K562 (cell line): ENCODE measurements around the gene JAK3. TPM values are rescaled to one million over a fixed set of nuclear protein-coding genes. Genes with fewer than 3 reads are reported as not detected.

ENCODE experiments used
- ASH1L ChIP-seq: fragments of 450-650 bp; IDR thresholded peaks from 2 replicates; pipeline ENCODE4 v1.6.1; 2018; ENCODE audit warnings: borderline replicate concordance, mild to moderate bottlenecking, low read depth; ENCODE audit not compliant: partially characterized antibody
- BDP1 ChIP-seq: IDR thresholded peaks from 3 replicates; pipeline ENCODE4 v1.6.1; 2011; ENCODE audit not compliant: insufficient read length, insufficient read depth
- EGR1 ChIP-seq: fragments of 450-650 bp; conservative IDR thresholded peaks from 2 replicates; pipeline ENCODE4 v1.6.1; 2017; ENCODE audit warnings: mild to moderate bottlenecking
- ELF4 ChIP-seq: fragments of 450-650 bp; formaldehyde crosslinking; IDR thresholded peaks from 2 replicates; pipeline ENCODE4 v1.4.0; 2022; ENCODE audit warnings: missing genetic modification characterization
- FOS ChIP-seq: IDR thresholded peaks from 3 replicates; pipeline ENCODE4 v1.6.1; 2011; ENCODE audit not compliant: insufficient read length; ENCODE audit errors: extremely low read depth
- GATAD2A ChIP-seq: fragments of 450-650 bp; IDR thresholded peaks from 2 replicates; pipeline ENCODE4 v1.6.1; 2017
- HCFC1 ChIP-seq: IDR thresholded peaks from 2 replicates; pipeline ENCODE4 v1.6.1; 2012; ENCODE audit warnings: low read depth, low read length, improper control_type of control experiment
- HDAC8 ChIP-seq: fragments of 450-650 bp; IDR thresholded peaks from 2 replicates; pipeline ENCODE4 v1.6.1; 2016; ENCODE audit warnings: mild to moderate bottlenecking, missing genetic modification characterization, moderate library complexity, missing compliant biosample characterization
- HLTF ChIP-seq: fragments of 450-650 bp; IDR thresholded peaks from 2 replicates; pipeline ENCODE4 v1.6.1; 2016
- HMG20A ChIP-seq: fragments of 450-650 bp; formaldehyde crosslinking; conservative IDR thresholded peaks from 2 replicates; pipeline ENCODE4 v1.4.0; 2020; ENCODE audit warnings: mild to moderate bottlenecking, mixed read lengths
- HMG20B ChIP-seq: fragments of 250-450 bp; sonication (Bioruptor Pico); IDR thresholded peaks from 2 replicates; pipeline ENCODE4 v1.5.0; 2021; ENCODE audit warnings: mild to moderate bottlenecking
- HNRNPUL1 ChIP-seq: fragments of 200-400 bp; formaldehyde crosslinking; IDR thresholded peaks from 2 replicates; pipeline ENCODE4 v1.6.1; 2017; ENCODE audit warnings: low read length
- ILF3 ChIP-seq: fragments of 450-650 bp; IDR thresholded peaks from 2 replicates; pipeline ENCODE4 v1.6.1; 2018; ENCODE audit warnings: antibody characterized with exemption, mild to moderate bottlenecking, moderate library complexity, borderline replicate concordance
- KDM5B ChIP-seq: fragments of 200-600 bp; sonication (generic); IDR thresholded peaks from 2 replicates; pipeline ENCODE4 v1.6.1; 2012; ENCODE audit warnings: low read depth, mild to moderate bottlenecking, moderate library complexity, low read length, control low read depth, inconsistent platforms; ENCODE audit not compliant: insufficient replicate concordance
- NFE2 ChIP-seq: IDR thresholded peaks from 2 replicates; pipeline ENCODE4 v1.6.1; 2014; ENCODE audit warnings: antibody characterized with exemption, low read depth
- NFE2L1 ChIP-seq: fragments of 450-650 bp; IDR thresholded peaks from 2 replicates; pipeline ENCODE4 v1.6.1; 2016; ENCODE audit warnings: missing genetic modification characterization, low read depth, mild to moderate bottlenecking, missing compliant biosample characterization, moderate library complexity, borderline replicate concordance
- NFIC ChIP-seq: fragments of 450-650 bp; IDR thresholded peaks from 2 replicates; pipeline ENCODE4 v1.6.1; 2017; ENCODE audit warnings: mild to moderate bottlenecking, inconsistent platforms
- NR4A1 ChIP-seq, 2 experiments: fragments of 250-450 bp in 1 of 2; fragments of 450-650 bp in 1 of 2; sonication (Bioruptor Pico) in 1 of 2; IDR thresholded peaks; 2 replicates each; pipeline versions ENCODE4 v1.4.0 to v1.6.1; 2016 to 2020; ENCODE audit warnings: mild to moderate bottlenecking in 2 of 2, missing compliant biosample characterization in 1 of 2, missing genetic modification characterization in 1 of 2, moderate library complexity in 1 of 2
- SOX6 ChIP-seq: fragments of 450-650 bp; IDR thresholded peaks from 2 replicates; pipeline ENCODE4 v1.6.1; 2014; ENCODE audit warnings: mild to moderate bottlenecking
- SPI1 ChIP-seq: IDR thresholded peaks from 2 replicates; pipeline ENCODE4 v1.6.1; 2011; ENCODE audit warnings: low read depth, low read length, control low read depth, borderline replicate concordance
- TFAM ChIP-seq: fragments of 250-450 bp; sonication (Bioruptor Pico); conservative IDR thresholded peaks from 2 replicates; pipeline ENCODE4 v1.5.0; 2021; ENCODE audit warnings: mild to moderate bottlenecking, moderate library complexity
- ZBTB1 ChIP-seq: sonication (generic); formaldehyde crosslinking; IDR thresholded peaks from 2 replicates; pipeline ENCODE4 v1.8.1; 2023; ENCODE audit warnings: missing genetic modification reagents, low read depth, mild to moderate bottlenecking, borderline replicate concordance
- ZNF431 ChIP-seq: sonication (generic); formaldehyde crosslinking; IDR thresholded peaks from 2 replicates; pipeline ENCODE4 v1.8.0; 2022; ENCODE audit warnings: mild to moderate bottlenecking, missing genetic modification reagents
- polyA plus RNA-seq, 8 experiments: library from polyadenylated mRNA; depleted of rRNA in 4 of 8; stranded (reverse) in 5 of 8; unstranded in 3 of 8; fragments of >200 nt; fragmentation: Nextera tagmentation in 2 of 8; fragmentation: Illumina TruSeq in 1 of 8; extraction: Ambion mirVana in 2 of 8; extraction: Trizol in 1 of 8; gene quantifications; 2 replicates each; pipeline versions ENCODE4 v1.2.1 to v1.2.3, GENCODE V29; 2011 to 2014; ENCODE audit warnings: inconsistent platforms in 1 of 8, missing spikeins in 1 of 8
- total RNA-seq, 7 experiments: library from RNA; depleted of rRNA in 6 of 7; stranded (reverse); fragments of >200 nt in 6 of 7; fragmentation: Illumina TruSeq in 2 of 7; extraction: Trizol in 2 of 7; gene quantifications; 2 replicates each; pipeline versions ENCODE4 v1.2.1 to v1.2.3, GENCODE V29; 2011 to 2021; ENCODE audit warnings: low replicate concordance in 1 of 7
- TF ChIP-seq, protein P1 (sequence below): sonication (generic); formaldehyde crosslinking; IDR thresholded peaks from 2 replicates; pipeline ENCODE4 v1.8.1; 2023; ENCODE audit warnings: mild to moderate bottlenecking, missing genetic modification reagents, moderate library complexity
- TF ChIP-seq, protein P2 (sequence below): fragments of 250-450 bp; sonication (Bioruptor Pico); IDR thresholded peaks from 2 replicates; pipeline ENCODE4 v1.8.0; 2021; ENCODE audit warnings: mild to moderate bottlenecking, moderate library complexity
- TF ChIP-seq, protein P3 (sequence below): fragments of 250-450 bp; sonication (Bioruptor Pico); IDR thresholded peaks from 2 replicates; pipeline ENCODE4 v1.5.0; 2022; ENCODE audit warnings: mild to moderate bottlenecking

Gene JAK3
- total and polyA plus RNA-seq, 9 of the 15 experiments (the other 6 are each of a cell fraction or from before 2014, with no cell fraction given), result 0.01 to 0.18 (median 0.07) TPM; not detected in 1

DNA sequence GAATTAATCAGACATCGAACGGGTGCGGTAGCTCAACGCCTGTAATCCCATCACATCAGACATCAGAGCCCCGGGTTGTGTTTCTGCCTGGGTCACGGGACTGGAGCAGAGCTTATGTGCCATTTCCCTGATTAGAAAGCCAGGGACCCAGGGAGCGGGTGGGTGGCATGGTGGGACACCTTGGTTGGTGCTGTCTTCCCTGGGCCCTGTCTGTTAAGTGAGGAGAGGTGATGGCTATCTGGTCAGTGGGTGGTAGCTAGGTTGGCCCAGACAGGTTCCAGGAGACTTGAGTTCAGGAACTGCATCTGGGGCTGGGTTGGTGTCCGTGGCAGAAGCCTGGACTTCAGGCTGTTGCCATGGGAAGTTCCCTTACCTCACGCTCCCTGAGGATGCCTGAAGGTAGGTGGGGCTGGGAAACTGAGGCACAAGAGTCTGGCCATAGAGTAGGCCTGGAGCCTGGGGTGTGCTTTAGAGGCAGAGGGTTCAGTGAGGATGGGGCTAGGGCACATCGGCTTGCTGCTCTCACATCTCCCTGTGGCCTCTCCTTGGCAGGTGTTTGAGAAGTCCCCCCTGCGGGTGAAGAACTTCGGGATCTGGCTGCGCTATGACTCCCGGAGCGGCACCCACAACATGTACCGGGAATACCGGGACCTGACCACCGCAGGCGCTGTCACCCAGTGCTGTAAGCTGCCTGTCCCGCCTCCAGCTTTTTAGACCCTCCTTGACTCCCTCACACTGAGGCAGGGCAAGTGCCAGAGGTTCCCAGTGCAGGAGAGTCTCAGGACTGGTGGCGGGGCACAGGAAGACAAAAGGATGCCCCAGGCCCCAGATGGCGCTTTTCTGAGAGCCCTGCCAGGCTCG, 14.0 kb upstream of the JAK3 start (continued):
- TF ChIP-seq HCFC1, result no peak
- TF ChIP-seq BDP1, result no peak
- no peak for TF ChIP-seq ILF3
- TF ChIP-seq TFAM (CRISPR knock-in tag), result no peak
- TF ChIP-seq, protein P1, sequence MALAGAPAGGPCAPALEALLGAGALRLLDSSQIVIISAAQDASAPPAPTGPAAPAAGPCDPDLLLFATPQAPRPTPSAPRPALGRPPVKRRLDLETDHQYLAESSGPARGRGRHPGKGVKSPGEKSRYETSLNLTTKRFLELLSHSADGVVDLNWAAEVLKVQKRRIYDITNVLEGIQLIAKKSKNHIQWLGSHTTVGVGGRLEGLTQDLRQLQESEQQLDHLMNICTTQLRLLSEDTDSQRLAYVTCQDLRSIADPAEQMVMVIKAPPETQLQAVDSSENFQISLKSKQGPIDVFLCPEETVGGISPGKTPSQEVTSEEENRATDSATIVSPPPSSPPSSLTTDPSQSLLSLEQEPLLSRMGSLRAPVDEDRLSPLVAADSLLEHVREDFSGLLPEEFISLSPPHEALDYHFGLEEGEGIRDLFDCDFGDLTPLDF (CRISPR knock-in tag), result no peak
- TF ChIP-seq GATAD2A, result no peak
- TF ChIP-seq SOX6, result no peak
- TF ChIP-seq HNRNPUL1, result peak; percentile 46
- TF ChIP-seq KDM5B, result no peak
- TF ChIP-seq, protein P2, sequence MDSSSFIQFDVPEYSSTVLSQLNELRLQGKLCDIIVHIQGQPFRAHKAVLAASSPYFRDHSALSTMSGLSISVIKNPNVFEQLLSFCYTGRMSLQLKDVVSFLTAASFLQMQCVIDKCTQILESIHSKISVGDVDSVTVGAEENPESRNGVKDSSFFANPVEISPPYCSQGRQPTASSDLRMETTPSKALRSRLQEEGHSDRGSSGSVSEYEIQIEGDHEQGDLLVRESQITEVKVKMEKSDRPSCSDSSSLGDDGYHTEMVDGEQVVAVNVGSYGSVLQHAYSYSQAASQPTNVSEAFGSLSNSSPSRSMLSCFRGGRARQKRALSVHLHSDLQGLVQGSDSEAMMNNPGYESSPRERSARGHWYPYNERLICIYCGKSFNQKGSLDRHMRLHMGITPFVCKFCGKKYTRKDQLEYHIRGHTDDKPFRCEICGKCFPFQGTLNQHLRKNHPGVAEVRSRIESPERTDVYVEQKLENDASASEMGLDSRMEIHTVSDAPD (CRISPR knock-in tag), result no peak
- TF ChIP-seq HMG20B (CRISPR knock-in tag), result no peak
- no peak for TF ChIP-seq NFIC
- TF ChIP-seq EGR1, result no peak
- no peak for TF ChIP-seq ELF4 (CRISPR knock-in tag)
- no peak for TF ChIP-seq HMG20A (CRISPR knock-in tag)
- TF ChIP-seq FOS, result no peak
- no peak for TF ChIP-seq ASH1L
- TF ChIP-seq ZNF431 (CRISPR knock-in tag), result no peak
- no peak for TF ChIP-seq HLTF
- TF ChIP-seq NR4A1 (CRISPR knock-in tag; IDR thresholded peaks at IDR 0.05), result no peak
- no peak for TF ChIP-seq NR4A1 (tag; IDR thresholded peaks at IDR 0.05)
- TF ChIP-seq, protein P3, sequence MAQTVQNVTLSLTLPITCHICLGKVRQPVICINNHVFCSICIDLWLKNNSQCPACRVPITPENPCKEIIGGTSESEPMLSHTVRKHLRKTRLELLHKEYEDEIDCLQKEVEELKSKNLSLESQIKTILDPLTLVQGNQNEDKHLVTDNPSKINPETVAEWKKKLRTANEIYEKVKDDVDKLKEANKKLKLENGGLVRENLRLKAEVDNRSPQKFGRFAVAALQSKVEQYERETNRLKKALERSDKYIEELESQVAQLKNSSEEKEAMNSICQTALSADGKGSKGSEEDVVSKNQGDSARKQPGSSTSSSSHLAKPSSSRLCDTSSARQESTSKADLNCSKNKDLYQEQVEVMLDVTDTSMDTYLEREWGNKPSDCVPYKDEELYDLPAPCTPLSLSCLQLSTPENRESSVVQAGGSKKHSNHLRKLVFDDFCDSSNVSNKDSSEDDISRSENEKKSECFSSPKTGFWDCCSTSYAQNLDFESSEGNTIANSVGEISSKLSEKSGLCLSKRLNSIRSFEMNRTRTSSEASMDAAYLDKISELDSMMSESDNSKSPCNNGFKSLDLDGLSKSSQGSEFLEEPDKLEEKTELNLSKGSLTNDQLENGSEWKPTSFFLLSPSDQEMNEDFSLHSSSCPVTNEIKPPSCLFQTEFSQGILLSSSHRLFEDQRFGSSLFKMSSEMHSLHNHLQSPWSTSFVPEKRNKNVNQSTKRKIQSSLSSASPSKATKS (CRISPR knock-in tag), result no peak
- no peak for TF ChIP-seq NFE2
- no peak for TF ChIP-seq HDAC8
- no peak for TF ChIP-seq ZBTB1 (CRISPR knock-in tag)
- TF ChIP-seq NFE2L1, result no peak
- TF ChIP-seq SPI1, result no peak
